Spleen (tissue), 11 donors: ENCODE measurements around the gene SPINK7. TPM values are rescaled to one million over a fixed set of nuclear protein-coding genes. Genes with fewer than 3 reads are reported as not detected.

Experiments used
- DNase-seq: peaks from one replicate; pipeline ENCODE4 v3.0.0-alpha.2; 2020
- H3K27ac ChIP-seq, 8 donors: fragments of 200-600 bp; sonication (generic) in 7 of 8; 1 replicate in 4 of 8; 2 replicates in 4 of 8; pipeline versions ENCODE4 v1.5.0 to v1.8.0; 2016 to 2021; ENCODE audit warnings: inconsistent platforms in 4 of 8, mild to moderate bottlenecking in 4 of 8, moderate library complexity in 1 of 8
- H3K27me3 ChIP-seq, 7 donors: fragments of 200-600 bp; sonication (generic) in 6 of 7; replicated peaks in 1 of 7; 1 replicate in 4 of 7; 2 replicates in 3 of 7; pipeline versions ENCODE4 v1.5.0 to v1.8.0; 2016 to 2021; ENCODE audit warnings: inconsistent platforms in 3 of 7, mild to moderate bottlenecking in 1 of 7
- H3K36me3 ChIP-seq, 6 donors: fragments of 200-600 bp; sonication (generic) in 5 of 6; 1 replicate in 4 of 6; 2 replicates in 2 of 6; pipeline versions ENCODE4 v1.5.0 to v1.8.0; 2016 to 2021; ENCODE audit warnings: inconsistent platforms in 2 of 6
- H3K4me1 ChIP-seq, 6 donors: fragments of 200-600 bp; sonication (generic) in 5 of 6; 1 replicate in 3 of 6; 2 replicates in 3 of 6; pipeline versions ENCODE4 v1.5.0 to v1.8.0; 2016 to 2021; ENCODE audit warnings: inconsistent platforms in 3 of 6
- H3K4me3 ChIP-seq, 8 donors: fragments of 200-600 bp; sonication (generic) in 7 of 8; 1 replicate in 4 of 8; 2 replicates in 4 of 8; pipeline versions ENCODE4 v1.5.0 to v1.8.0; 2016 to 2021; ENCODE audit warnings: inconsistent platforms in 4 of 8, mild to moderate bottlenecking in 4 of 8, moderate library complexity in 2 of 8
- H3K9me3 ChIP-seq, 8 donors: fragments of 200-600 bp; sonication (generic) in 7 of 8; 1 replicate in 4 of 8; 2 replicates in 4 of 8; pipeline versions ENCODE4 v1.5.0 to v1.8.0; 2016 to 2021; ENCODE audit warnings: inconsistent platforms in 4 of 8
- POLR2A ChIP-seq, 3 donors: fragments of 450-650 bp; IDR thresholded peaks; one replicate each; pipeline ENCODE4 v1.5.1; 2017; ENCODE audit warnings: antibody characterized with exemption in 3 of 3, mild to moderate bottlenecking in 1 of 3
- POLR2AphosphoS5 ChIP-seq, 3 donors: sonication (generic); formaldehyde crosslinking; IDR thresholded peaks; one replicate each; pipeline ENCODE4 v1.5.1; 2017; ENCODE audit warnings: antibody characterized with exemption in 3 of 3
- WGBS, 5 donors: extraction: QIAGEN DNeasy Blood & Tissue Kit in 3 of 5; methylation state at CpG; one replicate each; pipeline versions ENCODE4 v1.1.5 to v1.1.7; 2013 to 2018; 5-methylcytosine and 5-hydroxymethylcytosine counted together
- intact Hi-C: fragments of 100-400 bp; cut with DNase I; formaldehyde crosslinking; loops from one replicate; pipeline ENCODE4 v1.15.0; 2023; ENCODE audit warnings: low total_unique reads
- polyA plus RNA-seq, 3 donors: library from polyadenylated mRNA; stranded (reverse); fragments of 200-250 nt; gene quantifications; one replicate each; pipeline ENCODE4 v1.2.1, GENCODE V29; 2013
- total RNA-seq, 7 donors: library from RNA; depleted of rRNA in 3 of 7; stranded (reverse); fragments of >200 nt in 3 of 7; fragmentation: NEBNext Ultra II Directional in 4 of 7; extraction: Animal tissue kit (Norgen Biotek cat#: 25700) in 4 of 7; gene quantifications; one replicate each; pipeline versions ENCODE4 v1.1.0 to v1.2.1, GENCODE V29; 2016 to 2021
- TF ChIP-seq, protein P1 (sequence below), 11 experiments: fragments of 200-600 bp in 7 of 11; fragments of 450-650 bp in 4 of 11; sonication (generic) in 4 of 11; IDR thresholded peaks in 8 of 11; conservative IDR thresholded peaks in 3 of 11; 1 replicate in 7 of 11; 2 replicates in 4 of 11; pipeline versions ENCODE4 v1.4.0 to v1.8.0; 2016 to 2021; ENCODE audit warnings: antibody characterized with exemption in 11 of 11, inconsistent platforms in 4 of 11, mild to moderate bottlenecking in 1 of 11
- donor health status: healthy with polysubstance abuse.
- donor health status: DM: no; HTN: no; CAD: no; lungs with moderate emphysema.
- donor health status: DM: no; HTN: no; CAD: no.
- donor health status: Bipolar disorder and iron deficiency.
- donor health status: healthy.
- donor health status: DM: no; HTN: no; CAD: no.
- donor health status: DM: yes; HTN: yes; CAD: no.

Gene SPINK7
- total and polyA plus RNA-seq, 10 donors, result 1.3 TPM; not detected in 9

DNA sequence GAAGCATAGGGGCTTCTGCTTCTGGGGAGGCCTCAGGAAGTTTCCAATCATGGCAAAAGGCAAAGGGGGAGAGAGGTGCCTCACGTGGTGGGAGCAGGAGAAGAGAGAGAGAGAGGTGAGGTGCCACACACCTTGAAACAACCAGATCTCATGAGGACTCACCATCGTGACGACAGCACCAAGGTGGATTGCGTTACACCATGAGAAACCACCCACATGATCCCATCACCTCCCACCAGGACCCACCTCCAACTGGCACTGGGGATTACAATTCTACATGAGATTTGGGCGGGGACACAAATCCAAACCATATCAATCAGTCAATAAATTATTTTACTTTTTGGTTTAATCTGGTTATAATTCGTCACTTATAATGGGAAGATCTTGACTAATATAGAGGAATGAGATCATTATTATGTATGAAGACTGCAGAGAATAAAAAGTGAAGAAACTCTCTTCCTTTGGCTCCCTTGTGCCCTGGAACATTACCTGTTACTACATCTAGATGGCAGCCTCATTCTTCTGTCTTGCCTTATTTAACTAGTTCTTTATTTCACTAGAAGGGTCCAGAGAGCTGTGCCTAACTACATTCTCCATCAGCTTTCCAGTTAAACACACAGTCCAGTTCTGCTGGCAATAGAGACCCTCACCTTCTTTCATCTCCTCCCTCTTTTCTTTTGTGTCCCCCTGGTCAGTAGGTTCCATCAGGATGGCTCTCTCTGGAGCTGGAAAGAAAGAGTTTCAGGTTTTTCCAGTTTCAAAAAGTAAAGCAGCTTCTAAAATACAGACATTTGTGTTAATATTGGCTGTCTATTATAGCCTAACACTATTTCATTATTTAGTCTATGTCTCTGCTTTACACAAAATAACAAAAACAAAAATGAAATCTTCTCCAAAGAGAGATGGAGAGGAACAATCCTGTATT is 21.7 kb upstream of the SPINK7 start:
- H3K36me3 ChIP-seq, result no peaks in the 10 kb centered on the region
- H3K27me3 ChIP-seq, result no peaks in the 10 kb centered on the region
- no peaks in the 10 kb centered on the region for H3K9me3 ChIP-seq
- WGBS, 5 donors, result 53 to 69% (median 65%) methylated on average over 6 of the region's 6 CpGs
- H3K27ac ChIP-seq, result no peak overlapping the region
- TF ChIP-seq, protein P1, sequence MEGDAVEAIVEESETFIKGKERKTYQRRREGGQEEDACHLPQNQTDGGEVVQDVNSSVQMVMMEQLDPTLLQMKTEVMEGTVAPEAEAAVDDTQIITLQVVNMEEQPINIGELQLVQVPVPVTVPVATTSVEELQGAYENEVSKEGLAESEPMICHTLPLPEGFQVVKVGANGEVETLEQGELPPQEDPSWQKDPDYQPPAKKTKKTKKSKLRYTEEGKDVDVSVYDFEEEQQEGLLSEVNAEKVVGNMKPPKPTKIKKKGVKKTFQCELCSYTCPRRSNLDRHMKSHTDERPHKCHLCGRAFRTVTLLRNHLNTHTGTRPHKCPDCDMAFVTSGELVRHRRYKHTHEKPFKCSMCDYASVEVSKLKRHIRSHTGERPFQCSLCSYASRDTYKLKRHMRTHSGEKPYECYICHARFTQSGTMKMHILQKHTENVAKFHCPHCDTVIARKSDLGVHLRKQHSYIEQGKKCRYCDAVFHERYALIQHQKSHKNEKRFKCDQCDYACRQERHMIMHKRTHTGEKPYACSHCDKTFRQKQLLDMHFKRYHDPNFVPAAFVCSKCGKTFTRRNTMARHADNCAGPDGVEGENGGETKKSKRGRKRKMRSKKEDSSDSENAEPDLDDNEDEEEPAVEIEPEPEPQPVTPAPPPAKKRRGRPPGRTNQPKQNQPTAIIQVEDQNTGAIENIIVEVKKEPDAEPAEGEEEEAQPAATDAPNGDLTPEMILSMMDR (IDR thresholded peaks at IDR 0.05 in 8 of 11, conservative IDR thresholded peaks at IDR 0.05 in 3 of 11), result peak in 1 of 11 experiments; percentile 5
- no peak for TF ChIP-seq POLR2A (IDR thresholded peaks at IDR 0.05)
- TF ChIP-seq POLR2AphosphoS5 (IDR thresholded peaks at IDR 0.05), result no peak
- no peak overlapping the region for H3K4me3 ChIP-seq
- DNase-seq, result no peak
- no peaks in the 10 kb centered on the region for H3K4me1 ChIP-seq
- intact Hi-C loops, result no loop called here

DNA sequence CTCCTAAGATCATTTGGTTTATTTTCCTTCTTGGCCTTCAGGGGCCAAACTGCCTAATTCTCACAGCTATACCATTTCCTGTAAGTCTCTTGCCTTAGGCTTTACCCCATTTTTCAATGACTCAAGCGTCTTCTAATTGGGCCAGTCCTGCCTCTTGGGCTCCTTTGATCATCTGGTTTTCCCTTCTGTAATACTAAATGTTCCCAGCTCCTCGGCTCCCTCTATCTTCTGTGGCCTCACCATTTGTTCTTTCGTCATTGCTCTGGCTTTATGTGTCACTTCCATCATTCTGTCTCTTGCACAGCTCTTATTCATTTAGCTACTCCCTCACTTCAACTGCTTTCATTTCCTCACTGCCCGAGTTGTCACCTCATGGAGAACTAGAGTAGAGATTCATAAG is 14.5 kb upstream of the SPINK7 start:
- DNase-seq, result no peak
- 70 to 81% (median 75%) methylated on average over 4 of the region's 4 CpGs for WGBS, 5 donors
- no peaks in the 10 kb centered on the region for H3K4me1 ChIP-seq
- no peaks in the 10 kb centered on the region for H3K36me3 ChIP-seq
- intact Hi-C loops, result no loop called here
- H3K4me3 ChIP-seq, result no peak overlapping the region
- no peak overlapping the region for H3K27ac ChIP-seq
- no peaks in the 10 kb centered on the region for H3K9me3 ChIP-seq
- no peaks in the 10 kb centered on the region for H3K27me3 ChIP-seq
- TF ChIP-seq POLR2A (IDR thresholded peaks at IDR 0.05) (no peak), POLR2AphosphoS5 (IDR thresholded peaks at IDR 0.05) (no peak)
- TF ChIP-seq, protein P1 (IDR thresholded peaks at IDR 0.05 in 8 of 11, conservative IDR thresholded peaks at IDR 0.05 in 3 of 11), result no peak

DNA sequence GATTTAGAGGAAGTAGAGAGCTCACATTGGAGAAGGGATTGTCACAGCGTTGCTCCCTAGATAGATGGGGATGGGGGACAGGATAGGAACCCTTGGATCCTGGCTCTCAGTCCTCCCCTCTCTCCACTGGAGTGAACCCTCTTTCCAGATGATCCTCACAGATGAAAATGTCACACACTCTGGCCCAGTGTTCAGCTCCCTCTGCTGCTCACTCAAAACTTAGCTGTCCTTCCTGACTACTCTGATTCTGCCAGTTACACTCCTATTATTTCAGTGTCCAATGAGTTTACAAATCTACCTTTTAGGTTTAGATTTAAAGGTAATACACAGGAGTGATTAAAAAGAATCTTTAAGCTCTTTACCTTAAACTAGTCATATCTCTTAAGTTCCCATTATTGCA is 5.8 kb upstream of the SPINK7 start:
- H3K36me3 ChIP-seq, result no peaks in the 10 kb centered on the region
- H3K4me1 ChIP-seq, result no peaks in the 10 kb centered on the region
- no peak overlapping the region for H3K27ac ChIP-seq
- intact Hi-C loops, result no loop called here
- TF ChIP-seq POLR2A (IDR thresholded peaks at IDR 0.05) (no peak), POLR2AphosphoS5 (IDR thresholded peaks at IDR 0.05) (no peak)
- TF ChIP-seq, protein P1 (IDR thresholded peaks at IDR 0.05 in 8 of 11, conservative IDR thresholded peaks at IDR 0.05 in 3 of 11), result no peak
- no peak overlapping the region for H3K4me3 ChIP-seq
- peaks cover 0 to 10% (median 3%) of the 10 kb centered on the region in 8 donors for H3K9me3 ChIP-seq
- no peak for DNase-seq
- 80 to 94% (median 89%) methylated on average over 1 of the region's 1 CpG for WGBS, 5 donors
- no peaks in the 10 kb centered on the region for H3K27me3 ChIP-seq

DNA sequence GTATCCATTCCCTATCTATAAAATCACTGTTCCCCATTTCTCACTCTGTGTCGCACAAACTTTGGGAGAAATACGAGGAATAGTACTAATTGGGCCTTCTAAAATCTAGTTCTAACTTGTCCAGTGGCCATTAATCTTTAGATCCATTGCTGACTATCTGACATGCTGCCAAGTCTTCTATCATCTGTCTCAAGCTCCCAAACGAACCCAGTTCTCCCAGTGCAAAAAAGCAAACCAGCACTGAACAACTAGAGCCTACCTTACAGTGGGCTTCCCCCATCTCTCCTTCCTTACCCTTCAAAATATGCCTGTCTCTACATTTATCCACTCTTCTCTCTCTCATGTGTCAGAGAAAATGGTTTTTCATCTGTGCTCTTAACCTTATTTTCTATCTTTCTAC is 3.2 kb upstream of the SPINK7 start:
- H3K4me3 ChIP-seq, result no peak overlapping the region
- WGBS, 5 donors, result 70 to 83% (median 74%) methylated on average over 3 of the region's 3 CpGs
- no peaks in the 10 kb centered on the region for H3K4me1 ChIP-seq
- TF ChIP-seq POLR2AphosphoS5 (IDR thresholded peaks at IDR 0.05), result no peak
- no peak for TF ChIP-seq POLR2A (IDR thresholded peaks at IDR 0.05)
- TF ChIP-seq, protein P1 (IDR thresholded peaks at IDR 0.05 in 8 of 11, conservative IDR thresholded peaks at IDR 0.05 in 3 of 11), result no peak
- intact Hi-C loops, result no loop called here
- no peaks in the 10 kb centered on the region for H3K36me3 ChIP-seq
- no peak for DNase-seq
- H3K27me3 ChIP-seq, result no peaks in the 10 kb centered on the region
- peaks cover 0 to 10% (median 3%) of the 10 kb centered on the region in 8 donors for H3K9me3 ChIP-seq
- no peak overlapping the region for H3K27ac ChIP-seq
